ENCODE results near the gene RNF144A.
"Not testable (repeated sequence)": the region's sequence is repeated elsewhere in the genome, so short reads cannot be mapped to it uniquely, and the experiment has no call there.

RNF144A gene, protein sequence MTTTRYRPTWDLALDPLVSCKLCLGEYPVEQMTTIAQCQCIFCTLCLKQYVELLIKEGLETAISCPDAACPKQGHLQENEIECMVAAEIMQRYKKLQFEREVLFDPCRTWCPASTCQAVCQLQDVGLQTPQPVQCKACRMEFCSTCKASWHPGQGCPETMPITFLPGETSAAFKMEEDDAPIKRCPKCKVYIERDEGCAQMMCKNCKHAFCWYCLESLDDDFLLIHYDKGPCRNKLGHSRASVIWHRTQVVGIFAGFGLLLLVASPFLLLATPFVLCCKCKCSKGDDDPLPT

DNA sequence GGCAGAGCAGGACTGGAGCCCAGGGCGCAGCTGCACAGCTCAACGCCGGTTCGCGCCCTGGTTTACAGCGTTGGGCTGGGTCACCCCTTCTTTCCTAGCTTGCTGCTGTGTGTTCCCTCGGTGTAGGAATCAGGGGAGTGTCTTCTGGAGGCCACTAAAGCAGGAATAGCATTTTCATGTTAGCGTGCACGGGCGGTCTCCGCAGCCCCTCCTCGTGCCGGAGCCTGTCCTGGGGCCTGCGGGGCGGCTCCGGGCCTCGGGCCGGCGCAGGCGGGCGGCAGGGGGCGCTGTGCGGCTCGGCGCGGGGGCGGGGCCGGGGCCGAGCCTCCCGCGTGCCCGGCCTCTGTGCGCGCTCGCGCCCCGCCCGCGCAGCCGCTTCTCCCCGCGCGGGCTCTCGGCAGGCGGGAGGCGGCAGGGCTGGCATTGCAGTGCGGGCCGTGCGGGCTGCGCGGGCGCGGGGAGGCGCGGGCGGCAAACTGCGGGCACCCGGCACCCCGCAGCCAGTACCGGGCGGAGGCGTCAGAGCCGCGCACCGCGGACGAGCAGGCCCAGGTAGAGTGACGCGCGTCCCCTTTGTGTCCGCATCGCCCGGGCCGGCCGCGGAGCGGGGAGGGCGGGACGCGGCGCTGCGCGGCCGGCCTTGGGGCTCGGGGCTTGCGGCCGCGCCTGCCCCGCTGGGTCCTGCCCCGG is at the start of gene RNF144A:
Gene RNF144A, plus strand, starts transcription at position 342 of the 690 bp plus-strand sequence. CDS start 79,515 bp downstream, outside the sequence.
- peak; percentile 26 for DNase-seq

DNA sequence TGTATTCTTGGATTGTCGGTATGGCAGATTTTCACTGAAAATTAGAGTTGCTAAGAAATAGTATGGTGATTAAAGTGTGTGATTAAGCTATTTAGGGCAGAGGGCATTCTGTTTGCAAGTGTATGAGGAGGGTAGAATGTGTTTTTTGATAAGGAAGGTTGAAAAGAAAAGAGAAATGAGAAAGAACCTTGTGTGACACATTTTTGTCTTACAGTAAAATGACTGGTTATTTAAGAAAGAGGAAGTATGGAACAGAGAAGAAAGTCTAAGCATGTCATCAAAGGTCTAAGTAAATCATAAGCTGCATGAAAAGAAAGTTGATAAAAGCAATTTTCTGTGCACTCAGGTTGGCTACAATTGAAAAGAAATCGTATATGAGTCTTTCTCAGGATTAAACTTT is 44.8 kb upstream of the RNF144A start:
- no peak for DNase-seq

DNA sequence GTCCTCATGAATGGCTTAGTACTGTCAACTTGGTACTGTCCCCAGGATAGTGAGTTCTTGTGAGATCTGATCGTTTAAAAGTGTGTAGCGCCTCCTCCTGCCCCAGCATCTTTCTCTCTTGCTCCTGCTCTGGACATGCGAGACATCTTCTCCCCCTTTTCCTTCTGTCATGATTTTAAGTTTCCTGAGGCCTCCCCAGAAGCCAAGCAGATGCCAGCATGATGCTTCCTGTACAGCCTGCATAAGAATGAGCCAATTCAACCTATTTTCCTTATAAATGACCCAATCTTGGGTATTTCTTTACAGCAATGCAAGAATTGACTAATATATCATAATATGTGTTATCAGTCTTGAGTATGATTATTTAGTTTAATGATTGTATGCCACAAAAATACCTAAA is 43.2 kb upstream of the RNF144A start:
- DNase-seq: no peak

DNA sequence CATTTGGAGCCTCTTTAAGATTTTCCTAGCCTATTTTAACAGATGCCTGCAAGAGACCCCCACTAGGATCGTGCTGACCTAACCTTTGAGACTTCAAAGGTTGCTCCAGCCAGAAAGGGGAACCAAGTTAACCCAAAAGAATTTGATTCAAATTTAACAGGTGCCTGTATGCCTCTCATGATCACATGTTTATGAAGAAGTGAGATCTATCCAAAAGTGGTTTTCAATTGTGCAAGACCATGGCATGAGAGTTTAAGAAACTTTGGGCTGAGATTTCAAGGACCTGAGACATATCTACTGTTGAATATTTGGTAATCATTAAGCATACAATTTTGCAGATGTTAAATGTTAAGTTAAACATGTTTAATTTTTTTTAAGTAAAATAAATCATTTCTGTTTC is 40.9 kb upstream of the RNF144A start:
- DNase-seq: no peak

DNA sequence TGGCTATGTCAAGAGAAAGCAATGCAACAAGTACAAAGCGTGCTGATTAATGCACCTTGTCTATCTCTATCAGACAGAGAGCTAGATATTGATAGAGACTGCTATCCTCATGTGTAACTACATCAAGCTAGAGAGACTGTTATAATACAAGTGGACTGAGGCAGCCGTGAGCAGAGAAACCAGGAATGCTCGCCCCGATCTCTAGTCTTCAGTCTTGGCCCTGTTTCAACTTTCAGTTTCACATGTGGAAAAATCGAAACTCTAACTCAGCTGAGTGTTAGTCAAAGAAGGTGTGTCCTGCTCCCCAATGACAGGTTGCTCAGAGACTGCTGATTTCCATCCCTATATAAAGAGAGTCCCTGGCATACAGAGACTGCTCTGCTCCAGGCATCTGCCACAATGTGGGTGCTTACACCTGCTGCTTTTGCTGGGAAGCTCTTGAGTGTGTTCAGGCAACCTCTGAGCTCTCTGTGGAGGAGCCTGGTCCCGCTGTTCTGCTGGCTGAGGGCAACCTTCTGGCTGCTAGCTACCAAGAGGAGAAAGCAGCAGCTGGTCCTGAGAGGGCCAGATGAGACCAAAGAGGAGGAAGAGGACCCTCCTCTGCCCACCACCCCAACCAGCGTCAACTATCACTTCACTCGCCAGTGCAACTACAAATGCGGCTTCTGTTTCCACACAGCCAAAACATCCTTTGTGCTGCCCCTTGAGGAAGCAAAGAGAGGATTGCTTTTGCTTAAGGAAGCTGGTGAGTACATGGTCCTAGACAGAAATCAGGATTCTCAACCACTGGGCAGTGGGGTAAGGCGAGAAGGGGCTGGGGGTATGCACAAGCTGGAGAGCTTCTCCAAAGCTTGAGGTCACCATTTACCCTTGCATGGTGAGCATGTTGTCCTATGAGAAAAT is 39.6 kb upstream of the RNF144A start, which contains the start of gene RSAD2:
Gene RSAD2, plus strand, starts transcription at position 376 of the 903 bp plus-strand sequence. Its CDS starts 24 bp downstream, at position 400.
- peak; percentile 28 for DNase-seq

DNA sequence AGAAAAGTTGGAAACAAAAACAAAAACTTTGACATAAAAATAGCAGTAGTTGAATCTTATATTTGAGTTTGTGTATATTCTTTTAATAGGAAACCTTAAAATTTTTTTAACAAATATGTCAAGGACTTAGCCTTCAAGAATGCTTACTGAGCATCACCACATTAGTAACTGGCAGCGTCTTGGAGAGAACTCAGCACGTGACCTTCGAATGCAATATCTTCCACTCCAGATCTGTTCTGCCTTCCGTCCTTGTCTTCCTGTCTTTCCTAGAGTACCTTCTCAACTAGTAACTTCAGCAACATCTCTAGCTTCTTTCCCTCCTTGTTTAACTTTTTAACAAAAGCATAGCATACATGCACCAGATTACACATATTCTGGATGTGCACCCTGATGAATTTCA is 38.7 kb upstream of the RNF144A start:
- DNase-seq: no peak

DNA sequence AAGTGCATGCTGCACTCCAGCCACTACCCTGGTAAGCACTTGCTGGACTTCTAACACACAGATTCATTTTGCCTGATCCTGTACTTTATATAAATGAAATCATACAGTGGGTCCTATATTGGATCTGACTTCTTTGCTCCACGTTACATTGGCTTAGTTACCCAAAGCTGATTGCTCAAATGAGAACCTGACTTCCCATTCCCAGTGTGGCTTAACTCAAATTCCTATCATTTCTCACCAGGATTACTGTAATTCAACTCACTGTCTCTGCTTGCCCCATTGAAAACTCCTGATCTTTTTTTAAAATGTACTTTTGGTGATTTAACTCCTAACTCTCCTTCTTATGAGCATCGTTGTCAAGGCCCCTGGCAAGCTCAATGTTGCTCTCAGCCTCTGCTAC is 38.2 kb upstream of the RNF144A start:
- DNase-seq: no peak

DNA sequence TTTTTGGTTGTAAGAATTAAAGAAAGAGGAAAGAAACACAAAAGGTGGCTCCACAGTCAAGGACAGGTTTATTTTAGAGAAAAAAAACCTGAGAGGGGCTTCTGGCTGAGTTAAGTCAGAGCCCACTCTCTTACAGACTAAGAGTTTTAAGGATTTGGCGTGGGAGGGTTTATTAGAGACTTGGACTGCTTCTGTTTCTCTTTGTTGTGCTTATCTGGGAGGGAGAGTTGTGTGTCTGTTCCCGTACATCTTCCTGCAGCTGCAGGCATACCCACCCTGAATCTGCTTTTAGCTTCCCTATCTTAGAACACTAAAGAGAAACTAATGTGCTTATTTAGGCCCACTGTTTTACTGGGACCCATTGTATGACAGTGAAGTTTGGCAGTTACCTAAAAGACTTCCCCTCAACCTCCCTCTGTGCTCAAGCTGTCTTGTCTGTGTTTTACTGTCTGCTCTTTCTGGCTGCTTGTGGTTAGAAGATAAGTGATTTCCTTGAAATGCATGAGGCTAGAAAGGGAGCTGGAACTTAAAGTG is 36.9 kb upstream of the RNF144A start:
- no peak for DNase-seq

DNA sequence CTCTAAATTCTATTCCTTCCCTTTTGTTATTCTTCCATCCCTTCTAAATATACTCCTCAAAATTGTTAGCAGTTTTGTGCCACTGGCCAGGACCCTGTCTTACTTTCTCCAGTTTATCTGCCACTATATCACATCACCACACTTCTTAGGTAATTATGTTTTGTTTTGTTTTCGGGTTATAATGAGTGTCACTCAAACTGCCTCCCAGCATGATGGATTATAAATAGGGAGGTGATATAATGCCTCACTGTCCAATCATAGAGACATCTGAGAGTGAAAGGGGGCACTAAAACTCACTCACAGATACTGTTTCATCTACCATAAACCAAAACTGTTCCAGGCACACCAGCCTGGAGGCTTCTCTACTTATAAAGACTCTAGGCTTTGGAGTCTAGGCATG is 36.2 kb upstream of the RNF144A start:
- DNase-seq: peak; percentile 47

DNA sequence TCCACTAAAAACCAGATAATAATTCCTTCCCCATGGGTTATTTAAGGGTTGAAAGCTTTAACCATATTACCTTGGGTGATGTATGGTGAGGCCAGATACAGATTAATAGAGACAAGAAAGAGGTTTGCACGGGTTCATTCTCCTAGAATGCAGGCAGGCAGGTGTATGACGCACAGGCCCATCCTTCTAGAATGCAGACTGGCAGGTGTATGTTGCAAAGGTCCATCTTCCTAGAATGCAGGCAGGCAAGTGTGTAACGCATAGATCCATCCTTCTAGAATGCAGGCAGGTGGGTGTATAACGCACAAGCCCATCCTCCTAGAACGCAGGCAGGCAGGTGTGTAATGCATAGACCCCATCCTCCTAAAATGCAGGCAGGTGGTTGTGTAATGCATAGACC is 35.7 kb upstream of the RNF144A start:
- no peak for DNase-seq

DNA sequence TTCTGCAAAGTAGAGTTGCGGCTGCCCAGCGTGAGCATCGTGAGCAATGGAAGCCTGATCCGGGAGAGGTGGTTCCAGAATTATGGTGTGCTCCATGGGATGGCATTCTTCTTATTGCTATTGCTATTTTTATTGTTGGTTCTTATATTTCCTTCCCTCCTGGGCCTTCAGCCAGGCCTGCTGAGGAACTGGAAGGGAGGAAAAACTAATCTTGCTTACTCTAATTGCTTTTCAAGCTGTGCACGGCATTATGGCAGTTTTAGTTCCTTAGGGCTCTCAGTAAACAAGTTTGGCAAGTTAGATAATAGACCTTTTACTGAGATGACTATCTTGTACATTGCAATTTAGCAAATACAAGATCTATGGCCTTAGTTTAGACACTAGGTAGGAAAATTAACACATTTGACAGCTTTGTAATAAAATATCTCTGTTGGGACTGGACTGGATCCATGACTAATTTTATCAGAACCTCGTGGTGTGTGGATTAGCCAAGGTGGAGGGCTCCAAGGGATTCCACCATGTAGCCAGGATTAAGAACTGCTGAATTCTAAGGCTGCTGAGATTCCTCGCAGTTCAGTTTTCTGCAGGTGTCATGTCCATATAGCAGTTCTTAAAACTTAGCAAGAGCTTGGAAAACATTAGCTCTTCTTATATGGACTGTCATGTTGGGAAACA is 33.6 kb upstream of the RNF144A start:
- DNase-seq: peak; percentile 70

DNA sequence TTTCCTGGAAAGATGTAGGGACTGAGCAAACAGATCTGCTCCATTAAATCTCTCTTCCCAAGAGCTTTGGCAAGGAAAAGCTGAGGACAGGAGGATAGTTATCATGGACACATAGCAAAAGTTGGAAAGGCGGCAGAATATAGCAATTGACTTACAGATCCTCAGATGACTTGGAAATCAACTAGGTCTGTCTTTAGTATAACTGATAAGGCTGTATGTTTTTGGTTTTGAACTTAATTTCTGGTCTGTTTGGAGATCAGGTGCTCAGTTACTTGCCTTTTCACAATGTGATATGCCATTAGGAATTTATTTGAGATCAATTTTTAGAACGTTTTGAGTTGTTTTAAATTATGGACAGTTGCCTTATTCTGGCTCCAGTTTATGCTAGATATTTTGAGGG is 31.7 kb upstream of the RNF144A start:
- DNase-seq: no peak

DNA sequence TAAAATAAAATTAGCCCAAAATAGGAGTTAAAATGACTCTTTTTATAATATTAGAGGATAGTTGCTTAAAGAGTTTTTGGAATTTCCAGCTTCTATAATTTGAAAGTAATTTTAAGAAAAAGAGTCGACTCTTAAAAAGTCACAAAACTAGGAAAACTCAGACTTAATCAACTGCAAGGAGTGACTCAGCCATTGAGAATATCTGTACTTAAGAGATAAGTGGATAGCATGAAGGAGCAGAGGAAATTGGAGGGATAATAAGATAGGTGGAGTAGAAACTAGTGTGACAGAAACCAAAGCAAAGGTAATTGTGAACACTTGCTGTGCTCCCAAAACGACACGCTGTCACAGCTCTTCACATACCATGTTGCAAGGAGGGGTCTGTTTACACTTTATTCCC is 31.2 kb upstream of the RNF144A start:
- no peak for DNase-seq

DNA sequence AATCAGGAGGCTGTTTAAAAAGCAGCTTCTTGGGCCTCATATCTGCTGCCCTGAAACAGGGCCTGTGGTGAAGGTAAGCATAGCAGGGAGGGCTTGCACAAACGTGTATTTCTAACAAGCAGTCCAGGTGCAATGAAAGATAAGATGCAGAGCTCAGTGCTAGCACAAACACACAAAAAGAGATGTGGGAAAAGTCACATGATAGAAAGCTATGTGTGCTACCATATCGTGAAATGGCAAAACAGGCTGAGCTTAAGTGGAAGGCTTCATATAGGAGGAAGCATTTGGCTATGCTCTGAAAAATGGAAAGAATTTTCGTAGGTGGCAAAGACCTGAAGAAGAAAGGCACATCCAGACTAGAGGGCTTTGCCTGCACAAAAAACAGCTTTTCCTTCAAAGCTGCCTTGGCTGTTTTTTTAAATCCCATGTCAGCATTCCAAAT is 29.4 kb upstream of the RNF144A start:
- DNase-seq: no peak

DNA sequence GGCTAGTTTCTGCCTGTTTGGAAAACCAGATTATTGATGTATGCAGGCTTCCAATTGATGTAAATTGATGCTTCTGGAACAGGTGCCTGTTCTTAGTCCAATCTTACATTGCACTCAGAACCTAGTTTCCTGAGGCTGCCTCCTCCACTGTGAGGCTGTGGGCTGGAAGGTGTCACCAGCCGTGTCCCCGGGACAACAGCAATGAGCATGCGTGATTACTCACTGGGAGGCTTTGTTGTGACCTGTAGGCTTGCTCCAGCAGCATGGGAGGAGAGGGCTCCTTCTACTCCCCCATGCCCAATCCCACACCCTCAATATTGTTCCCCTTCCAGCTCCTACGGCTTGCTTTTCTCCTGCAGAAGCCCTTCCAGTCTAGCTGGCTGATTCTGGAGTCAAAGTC is 28.5 kb upstream of the RNF144A start:
- no peak for DNase-seq

DNA sequence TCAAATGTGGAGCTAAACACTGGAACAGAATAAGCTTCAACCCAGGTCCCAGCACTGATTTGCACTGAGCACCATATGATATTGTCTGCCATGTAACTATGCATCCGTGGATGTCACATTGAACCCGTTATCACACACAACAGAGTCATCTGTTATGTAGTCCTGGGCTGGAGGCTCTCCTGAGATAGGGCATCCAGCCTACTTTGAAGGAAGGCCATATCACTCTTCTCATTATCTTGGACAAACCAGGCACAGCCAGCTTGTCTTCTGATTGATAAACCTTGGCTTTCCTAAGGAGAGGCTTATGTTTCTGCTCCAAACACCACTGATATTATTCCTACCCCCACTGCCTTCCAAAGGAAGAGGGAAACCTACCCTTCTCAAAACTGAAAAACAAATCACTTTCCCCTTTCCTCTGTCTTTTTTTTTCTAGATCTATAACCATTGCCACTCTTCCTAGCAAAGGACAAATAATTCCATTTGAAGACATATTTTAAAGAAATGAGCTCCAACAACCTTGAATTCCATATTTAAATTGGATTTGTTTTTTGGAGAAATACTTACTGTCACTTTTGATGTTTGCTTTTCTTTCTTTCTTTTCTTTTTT is 23.2 kb upstream of the RNF144A start:
- DNase-seq: no peak

DNA sequence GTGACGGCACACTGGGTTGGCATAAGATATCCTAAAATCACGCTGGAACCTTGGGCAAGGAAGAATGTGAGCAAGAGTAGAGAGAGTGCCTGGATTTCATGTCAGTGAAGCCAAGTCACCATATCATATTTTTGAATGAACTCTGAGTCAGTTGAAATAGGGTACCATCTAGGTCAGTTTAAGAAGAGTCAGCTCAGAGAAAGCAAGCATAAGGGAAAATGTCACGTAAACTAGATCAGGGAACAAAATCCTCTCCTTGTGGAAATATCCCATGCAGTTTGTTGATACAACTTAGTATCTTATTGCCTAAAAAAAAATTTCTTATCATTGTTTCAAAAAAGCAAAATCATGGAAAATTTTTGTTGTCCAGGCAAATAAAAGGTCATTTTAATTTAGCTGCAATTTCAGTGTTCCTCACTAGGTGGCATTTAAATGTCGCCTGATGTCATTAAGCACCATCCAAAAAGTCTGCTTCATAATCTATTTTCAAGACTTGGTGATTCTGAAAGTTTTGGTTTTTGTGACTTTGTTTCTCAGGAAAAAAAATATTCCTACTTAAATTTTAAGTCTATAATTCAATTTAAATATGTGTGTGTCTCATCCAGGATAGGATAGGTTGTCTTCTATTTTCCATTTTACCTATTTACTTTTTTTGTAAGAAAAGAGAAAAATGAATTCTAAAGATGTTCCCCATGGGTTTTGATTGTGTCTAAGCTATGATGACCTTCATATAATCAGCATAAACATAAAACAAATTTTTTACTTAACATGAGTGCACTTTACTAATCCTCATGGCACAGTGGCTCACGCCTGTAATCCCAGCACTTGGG is 20.1 kb upstream of the RNF144A start:
- DNase-seq: peak; percentile 31

DNA sequence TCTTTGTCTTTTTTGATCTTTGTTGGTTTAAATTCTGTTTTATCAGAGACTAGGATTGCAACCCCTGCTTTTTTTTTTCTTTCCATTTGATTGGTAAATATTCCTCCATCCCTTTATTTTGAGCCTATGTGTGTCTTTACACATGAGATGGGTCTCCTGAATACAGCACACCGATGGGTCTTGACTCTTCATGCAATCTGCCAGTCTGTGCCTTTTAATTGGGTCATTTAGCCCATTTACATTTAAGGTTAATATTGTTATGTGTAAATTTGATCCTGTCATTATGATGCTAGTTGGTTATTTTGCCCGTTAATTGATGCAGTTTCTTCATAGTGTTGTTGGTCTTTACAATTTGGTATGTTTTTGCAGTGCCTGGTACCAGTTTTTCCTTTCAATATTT is 14.6 kb upstream of the RNF144A start:
- DNase-seq: not testable (repeated sequence)

DNA sequence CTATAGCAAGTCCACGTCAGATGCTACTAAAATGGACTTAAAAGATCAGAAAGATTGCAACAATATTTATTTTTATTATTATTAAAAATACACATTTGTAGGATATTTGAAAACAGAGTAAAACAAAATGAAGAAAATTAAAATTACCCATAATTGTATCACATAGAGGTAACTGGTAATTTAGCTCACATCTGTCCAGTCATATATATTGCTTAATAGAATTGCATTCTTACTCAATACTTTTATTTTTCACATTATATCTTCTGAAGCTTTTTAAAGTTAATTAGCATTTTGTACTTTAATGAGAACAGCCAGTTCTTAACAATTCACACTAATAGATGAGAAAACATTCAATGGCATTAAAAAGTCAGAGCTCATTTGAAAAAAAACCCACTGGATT is 11.5 kb upstream of the RNF144A start:
- DNase-seq: no peak

DNA sequence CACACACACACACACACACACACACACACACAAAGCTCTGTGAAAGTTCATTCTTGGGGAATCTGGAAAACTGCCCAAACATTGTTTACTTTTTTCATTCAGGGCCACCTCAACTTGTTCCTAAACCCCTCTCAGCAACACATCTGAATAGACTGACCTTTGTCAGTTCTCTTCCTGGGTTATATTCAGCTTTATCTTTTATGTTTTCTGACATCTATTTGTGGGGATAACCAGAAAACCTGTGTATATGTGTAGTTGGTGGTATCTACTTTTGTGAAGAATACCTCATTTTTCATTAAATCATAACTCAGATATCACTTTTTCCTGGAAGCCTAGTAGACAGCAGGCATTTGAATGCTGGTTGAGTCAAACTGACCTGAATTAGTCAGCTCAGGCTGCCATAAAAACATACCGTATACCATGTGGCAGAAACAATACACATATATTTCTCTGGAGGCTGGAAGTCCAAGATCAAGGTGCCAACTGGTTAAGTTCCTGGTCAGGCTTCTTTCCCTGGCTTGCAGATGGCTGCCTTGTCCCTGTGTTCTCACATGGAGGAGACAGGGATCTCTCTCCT is 11.0 kb upstream of the RNF144A start:
- no peak for DNase-seq

DNA sequence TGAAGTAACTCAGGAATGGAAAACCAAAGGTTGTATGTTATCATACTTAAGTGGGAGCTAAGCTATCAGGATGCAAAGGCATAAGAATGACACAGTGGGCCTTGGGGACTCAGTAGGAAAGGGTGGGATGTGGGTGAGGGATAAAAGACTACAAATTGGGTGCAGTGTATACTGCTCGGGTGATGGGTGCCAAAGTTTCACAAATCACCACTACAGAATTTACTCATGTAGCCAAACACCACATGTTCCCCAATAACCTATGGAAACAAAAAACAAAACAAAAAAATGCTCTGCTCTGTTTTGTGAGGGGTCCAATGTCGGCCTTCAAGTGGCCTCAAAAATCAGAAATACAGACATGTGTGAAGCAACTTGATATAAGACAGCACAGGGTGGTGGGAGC is 8.9 kb upstream of the RNF144A start:
- DNase-seq: no peak
